Measurements from ENCODE around the gene PCGF1. TPM values are rescaled to one million over a fixed set of nuclear protein-coding genes. Genes with fewer than 3 reads are reported as not detected.
A peak's percentile ranks its signal among the peaks of the same experiment; 100 is the strongest.

PCGF1 gene
- total and polyA plus RNA-seq, 2 of the 8 experiments (the other 6 are each of a cell fraction or from before 2014, with no cell fraction given): 10.0 to 23.7 TPM

DNA sequence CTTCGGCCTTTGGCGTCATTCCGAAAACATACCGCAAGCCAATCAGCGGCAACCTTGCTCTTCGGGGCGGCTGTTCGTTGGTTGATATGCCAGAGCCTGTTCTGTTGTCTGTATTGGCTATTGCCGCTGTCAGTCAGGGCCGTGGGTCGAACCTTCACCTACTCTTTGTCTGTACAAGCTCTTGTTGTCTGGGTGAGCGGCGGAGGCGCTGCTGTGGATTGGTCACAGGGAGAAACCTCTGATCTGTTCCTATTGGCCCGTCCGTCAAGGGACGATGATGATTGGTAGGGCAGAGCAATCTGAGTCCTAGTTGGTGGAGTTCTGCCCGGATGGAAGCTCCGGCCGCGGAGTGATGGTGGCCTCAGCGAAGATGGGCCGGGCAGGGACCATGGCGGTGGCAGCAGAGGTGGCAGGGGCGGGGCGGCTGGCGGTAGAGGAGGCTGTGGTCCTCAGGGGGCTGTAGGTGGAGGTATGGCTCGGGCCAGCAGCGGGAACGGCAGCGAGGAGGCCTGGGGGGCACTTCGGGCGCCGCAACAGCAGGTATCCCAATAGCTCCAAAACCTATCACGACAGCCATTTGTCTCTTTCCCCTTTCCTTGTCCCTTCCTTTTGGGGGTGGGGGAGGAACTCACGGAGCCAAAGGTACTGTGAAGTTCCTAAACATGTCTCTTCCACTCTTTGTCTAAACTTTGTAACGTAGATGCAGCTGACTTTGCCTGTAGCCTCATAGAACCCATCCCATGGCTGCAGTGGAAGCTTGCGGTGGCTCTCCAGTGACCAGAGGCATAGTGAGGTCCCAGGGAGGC, 49.2 kb downstream of the PCGF1 start, which contains the start of gene WBP1:
TSS of gene WBP1 (plus strand) at position 307 of the 806 bp plus-strand sequence. CDS start at position 472, 165 bp downstream.
- Histone ChIP-seq H3K9me3 (ENCODE audit: insufficient read depth in 2 of 2, low read depth in 1 of 2, low read length in 1 of 2) (no peaks in the 10 kb centered on the region), H3K79me1 (ENCODE audit: low read depth, low read length) (no peaks in the 10 kb centered on the region; the same call in 1 of the 2 replicates), H3K4me2 (ENCODE audit: insufficient read depth in 1 of 2, low read depth in 2 of 2, low read length in 2 of 2) (peak within 1 kb of the TSS; percentile 91 to 93), H3K9ac (replicated peaks in 1 of 4; ENCODE audit: extremely low read depth in 1 of 4, low read depth in 3 of 4, low read length in 3 of 4) (peak within 1 kb of the TSS; percentile 90 to 98 (median 94)), H3K4me1 (replicated peaks in 1 of 4; ENCODE audit: control insufficient read depth in 3 of 4, insufficient read depth in 4 of 4, low read length in 3 of 4) (peaks cover 0 to 10% (median 2%) of the 10 kb centered on the region in 4 experiments; a peak in 5 of 7 replicates), H3K18ac (ENCODE audit: extremely low read depth, low read length) (peak within 1 kb of the TSS; percentile 96; the same call in 1 of the 2 replicates), H2BK120ac (replicated peaks; ENCODE audit: low read depth, low read length) (peak within 1 kb of the TSS; percentile 85), H4K5ac (ENCODE audit: insufficient read length, low read depth, low read length) (peak within 1 kb of the TSS; percentile 81), H4K20me1 (replicated peaks in 1 of 2; ENCODE audit: control insufficient read depth in 1 of 2, insufficient read depth in 2 of 2, low read length in 2 of 2) (no peaks in the 10 kb centered on the region), H3K27ac (ENCODE audit: low read depth, low read length) (peak within 1 kb of the TSS; percentile 95), H2BK12ac (ENCODE audit: low read depth, low read length) (peak within 1 kb of the TSS; percentile 82; the same call in 1 of the 2 replicates), H3K4ac (replicated peaks; ENCODE audit: insufficient read length, low read depth, low read length) (peak within 1 kb of the TSS; percentile 94), H3K56ac (replicated peaks; ENCODE audit: insufficient read length, low read depth, low read length) (peak within 1 kb of the TSS; percentile 70), H2BK15ac (ENCODE audit: low read length) (peak within 1 kb of the TSS; percentile 37; the same call in 1 of the 2 replicates), H3K27me3 (replicated peaks in 1 of 4; ENCODE audit: control insufficient read depth in 3 of 4, extremely low read depth in 1 of 4, insufficient read depth in 3 of 4, low read length in 3 of 4) (no peaks in the 10 kb centered on the region), H3K14ac (ENCODE audit: insufficient read length) (no peak within 1 kb of the TSS), H3K4me3 (ENCODE audit: extremely low read depth in 1 of 4, insufficient read depth in 2 of 4, low read depth in 3 of 4, low read length in 4 of 4) (peak within 1 kb of the TSS; percentile 83 to 99 (median 98)), H3K23me2 (ENCODE audit: low read depth, low read length) (peaks cover 16% of the 10 kb centered on the region; the same call in 1 of the 2 replicates), H2BK20ac (ENCODE audit: low read length) (no peak within 1 kb of the TSS), H3K23ac (ENCODE audit: insufficient read length) (no peak within 1 kb of the TSS), H4K8ac (ENCODE audit: extremely low read depth, insufficient read depth, low read length) (peak within 1 kb of the TSS; percentile 96), H4K91ac (replicated peaks; ENCODE audit: insufficient read length, low read length) (peak within 1 kb of the TSS; percentile 93), H2AFZ (ENCODE audit: low read length) (peak within 1 kb of the TSS; percentile 43; the same call in 1 of the 2 replicates), H3K79me2 (ENCODE audit: control insufficient read depth in 1 of 2, insufficient read depth in 2 of 2, low read length in 2 of 2) (peaks cover 0 to 9% of the 10 kb centered on the region in 2 experiments; a peak in 1 of 4 replicates), H2AK5ac (ENCODE audit: low read depth, low read length) (0 out of 2 replicates have a peak within 1 kb of the TSS, but pooled peaks have one; percentile 13), H2BK5ac (ENCODE audit: low read depth, low read length) (peak within 1 kb of the TSS; percentile 94), H3K36me3 (ENCODE audit: control insufficient read depth in 2 of 4, insufficient read depth in 4 of 4, low read length in 3 of 4) (peaks cover 0 to 12% (median 2%) of the 10 kb centered on the region in 4 experiments; a peak in 4 of 8 replicates)
- DNase-seq (ENCODE audit: low read depth in 1 of 2, low spot score in 2 of 2): peak; percentile 98 to 100
- FAIRE-seq: peak; percentile 89
- CTCF ChIA-PET (ENCODE audit: partially characterized antibody): interaction anchor here (0.8 to 10.5 kb wide), 8 partner anchors 14 to 190 kb away, joined by 3 to 86 read pairs (median 12); partner anchors contain the start of genes CCDC142, MRPL53 and TTC31
- 1% methylated on average over 25 of the region's 38 CpGs; no CpG with 5 or more reads in 1 of the 2 experiments for WGBS, 2 experiments (ENCODE audit: extremely low coverage in 1 of 2, insufficient coverage in 1 of 2, insufficient read length in 1 of 2, insufficient replicate concordance in 2 of 2, low coverage in 1 of 2, low lambda C conversion rate in 2 of 2, missing lambda C conversion rate in 1 of 2)
- POLR2A ChIA-PET (ENCODE audit: partially characterized antibody): interaction anchor here (0.6 to 10.5 kb wide), 27 partner anchors 9 to 377 kb away, joined by 3 to 89 read pairs (median 4); partner anchors contain the start of genes AUP1, C2orf81, CCDC142 and MRPL53
- TF ChIP-seq, protein P1, sequence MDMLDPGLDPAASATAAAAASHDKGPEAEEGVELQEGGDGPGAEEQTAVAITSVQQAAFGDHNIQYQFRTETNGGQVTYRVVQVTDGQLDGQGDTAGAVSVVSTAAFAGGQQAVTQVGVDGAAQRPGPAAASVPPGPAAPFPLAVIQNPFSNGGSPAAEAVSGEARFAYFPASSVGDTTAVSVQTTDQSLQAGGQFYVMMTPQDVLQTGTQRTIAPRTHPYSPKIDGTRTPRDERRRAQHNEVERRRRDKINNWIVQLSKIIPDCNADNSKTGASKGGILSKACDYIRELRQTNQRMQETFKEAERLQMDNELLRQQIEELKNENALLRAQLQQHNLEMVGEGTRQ (IDR thresholded peaks at IDR 0.05; ENCODE audit: low read length): no peak
- TF ChIP-seq TAF7 (optimal IDR thresholded peaks at IDR 0.05; ENCODE audit: borderline replicate concordance, low read depth, low read length) (no peak), BCL11A (IDR thresholded peaks at IDR 0.05; ENCODE audit: low read depth in 2 of 2, low read length in 2 of 2) (no peak), CHD2 (IDR thresholded peaks at IDR 0.05; ENCODE audit: low read length) (peak; percentile 86), SP1 (IDR thresholded peaks at IDR 0.05; ENCODE audit: low read depth, low read length) (peak; percentile 97), CREB1 (IDR thresholded peaks at IDR 0.05) (peak; percentile 84), PHF8 (conservative IDR thresholded peaks at IDR 0.05; ENCODE audit: low read depth, low read length) (peak; percentile 66)
- TF ChIP-seq, protein P2, sequence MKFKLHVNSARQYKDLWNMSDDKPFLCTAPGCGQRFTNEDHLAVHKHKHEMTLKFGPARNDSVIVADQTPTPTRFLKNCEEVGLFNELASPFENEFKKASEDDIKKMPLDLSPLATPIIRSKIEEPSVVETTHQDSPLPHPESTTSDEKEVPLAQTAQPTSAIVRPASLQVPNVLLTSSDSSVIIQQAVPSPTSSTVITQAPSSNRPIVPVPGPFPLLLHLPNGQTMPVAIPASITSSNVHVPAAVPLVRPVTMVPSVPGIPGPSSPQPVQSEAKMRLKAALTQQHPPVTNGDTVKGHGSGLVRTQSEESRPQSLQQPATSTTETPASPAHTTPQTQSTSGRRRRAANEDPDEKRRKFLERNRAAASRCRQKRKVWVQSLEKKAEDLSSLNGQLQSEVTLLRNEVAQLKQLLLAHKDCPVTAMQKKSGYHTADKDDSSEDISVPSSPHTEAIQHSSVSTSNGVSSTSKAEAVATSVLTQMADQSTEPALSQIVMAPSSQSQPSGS (IDR thresholded peaks at IDR 0.05; ENCODE audit: low read length): no peak
